Posterior vena cava (tissue), 2 donors: ENCODE data around the gene MRPL44. TPM values are rescaled to one million over a fixed set of nuclear protein-coding genes. Genes with fewer than 3 reads are reported as not detected.
A peak's percentile ranks its signal among the peaks of the same experiment; 100 is the strongest.
"Not testable (repeated sequence)": the region's sequence is repeated elsewhere in the genome, so short reads cannot be mapped to it uniquely, and the experiment has no call there.

Source experiments
- DNase-seq: peaks from one replicate; pipeline ENCODE4 v3.0.0-alpha.2; 2020; ENCODE audit warnings: low spot score
- intact Hi-C, 2 donors: fragments of 100-400 bp; cut with DNase I; formaldehyde crosslinking; loops; one replicate each; pipeline versions ENCODE4 v1.14.1 to v1.14.2; 2022 to 2023
- total RNA-seq, 2 donors: library from RNA; stranded (reverse); fragmentation: NEBNext Ultra II Directional; extraction: Animal tissue kit (Norgen Biotek cat#: 25700); gene quantifications; one replicate each; pipeline ENCODE4 v1.2.1, GENCODE V29; 2021
- donor health status: DM: yes; HTN: yes; CAD: no.
- donor health status: DM: yes; HTN: yes; CAD: no.

MRPL44 gene
- total RNA-seq, 2 donors from 2014 or later: 10.4 to 12.2 TPM

DNA sequence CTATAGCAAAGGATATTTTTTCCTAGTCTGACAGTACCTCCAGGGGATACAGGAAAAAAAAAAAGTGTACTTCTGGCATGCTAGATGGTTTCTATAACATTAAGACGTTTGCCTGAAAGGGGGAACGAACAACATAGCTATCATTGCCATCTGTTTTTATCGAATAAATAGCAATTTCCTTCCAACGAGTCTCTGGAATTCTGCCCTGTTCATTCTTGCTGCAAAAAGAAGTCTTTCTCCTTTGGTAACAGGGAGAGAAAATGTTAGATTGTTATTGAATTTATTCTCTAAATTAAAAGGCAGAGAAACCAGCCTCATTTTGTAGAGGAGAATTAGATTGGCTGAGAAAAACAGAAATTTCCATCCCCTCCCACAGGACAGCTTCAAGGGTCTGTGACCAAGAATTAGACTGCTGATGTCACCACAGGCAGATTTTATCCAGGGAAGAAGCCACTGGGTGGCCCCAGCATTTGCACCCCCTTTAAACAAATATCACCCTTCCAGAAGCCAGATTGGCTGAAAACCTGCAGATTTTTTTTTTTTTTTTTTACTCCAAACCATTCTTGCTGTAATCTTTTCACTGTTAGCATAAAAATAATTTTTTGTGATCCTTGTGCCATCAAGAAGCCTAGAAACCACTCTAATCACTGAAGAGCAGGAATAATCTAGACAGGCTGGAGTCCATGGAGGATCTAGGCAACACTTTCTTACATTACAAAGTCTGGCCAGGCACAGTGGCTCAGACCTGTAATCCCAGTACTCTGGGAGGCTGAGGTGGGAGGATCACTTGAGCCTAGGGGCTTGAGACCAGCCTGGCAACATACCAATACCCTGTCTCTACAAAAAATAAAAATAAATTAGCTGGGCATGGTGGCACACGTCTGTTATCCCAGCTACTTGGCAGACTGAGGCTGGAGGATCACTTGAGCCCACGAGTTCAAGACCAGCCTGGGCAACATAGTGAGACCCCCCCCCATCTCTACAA lies 24.2 kb upstream of the MRPL44 start:
- peak; percentile 51 for DNase-seq
- intact Hi-C loops: no loop called here

DNA sequence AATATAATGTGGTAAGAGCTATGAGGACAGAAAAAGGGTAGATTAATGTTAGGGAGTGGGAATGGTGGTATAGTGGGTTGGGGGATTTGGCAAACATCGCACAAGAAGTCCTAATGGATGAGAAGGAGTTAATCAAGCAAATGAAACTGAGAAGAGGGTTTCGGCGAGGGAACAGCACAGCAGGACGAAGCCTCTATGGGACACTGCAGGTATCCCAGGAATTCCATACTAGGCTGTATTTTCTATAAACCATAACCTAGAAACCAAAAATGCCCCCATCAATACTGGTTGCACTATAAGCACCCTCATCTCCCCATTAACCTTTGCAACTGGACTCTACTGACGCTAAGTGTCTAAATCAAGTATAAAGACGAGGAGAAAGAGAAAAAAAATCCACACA lies 22.4 kb upstream of the MRPL44 start:
- intact Hi-C loops: no loop called here
- no peak for DNase-seq

- DNase-seq: no peak
Measured at GRCh38 chr2:223935459-223936125, 21.7 kb upstream of the MRPL44 start.

DNA sequence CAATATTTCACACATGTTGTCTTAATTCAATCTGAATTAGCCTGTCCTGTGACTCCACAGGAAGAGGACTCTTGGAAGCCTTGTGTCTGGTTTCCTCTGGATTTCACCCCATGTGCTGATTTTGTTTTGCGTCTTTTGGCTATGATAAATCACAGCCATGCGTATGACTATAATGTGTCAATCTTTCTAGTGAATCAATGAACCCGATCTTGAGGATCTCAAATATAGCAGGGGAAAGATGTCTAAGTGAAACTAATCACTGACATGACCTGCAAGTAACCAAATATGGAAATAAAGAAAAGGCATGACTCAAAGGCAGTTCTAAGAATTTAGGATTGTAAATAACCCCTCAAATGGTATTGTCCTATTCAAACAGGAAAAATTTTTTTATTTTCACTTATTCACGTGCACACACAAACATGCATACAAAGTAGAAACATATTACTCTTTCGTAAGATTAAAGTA lies 20.4 kb upstream of the MRPL44 start:
- intact Hi-C loops: no loop called here
- no peak for DNase-seq

More at GRCh38 chr2:223935459-223936125, 21.7 kb upstream of the MRPL44 start:
- intact Hi-C loops: no loop called here

DNA sequence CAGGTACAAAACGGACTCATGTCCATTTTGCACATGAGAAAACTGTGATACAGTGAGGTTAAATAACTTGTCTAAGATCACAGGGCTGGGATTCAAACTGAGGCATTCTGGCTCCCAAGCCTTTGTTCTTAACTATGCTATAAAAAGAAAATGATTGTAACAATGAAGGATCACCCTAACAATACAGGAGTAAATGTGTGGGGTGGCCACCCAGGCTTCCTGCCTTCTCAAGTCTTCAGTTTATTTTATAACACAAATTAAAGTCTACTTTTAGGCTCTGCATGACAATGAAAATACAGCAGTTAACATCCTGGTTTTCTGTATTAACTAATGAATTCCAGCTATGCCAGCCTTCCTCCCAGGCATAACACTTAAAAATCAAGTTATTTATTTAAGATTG lies 19.7 kb upstream of the MRPL44 start:
- intact Hi-C loops: no loop called here
- DNase-seq: no peak

- intact Hi-C loops, DNase-seq: not testable (repeated sequence)
Measured at GRCh38 chr2:223939438-223939837, 17.8 kb upstream of the MRPL44 start.

DNA sequence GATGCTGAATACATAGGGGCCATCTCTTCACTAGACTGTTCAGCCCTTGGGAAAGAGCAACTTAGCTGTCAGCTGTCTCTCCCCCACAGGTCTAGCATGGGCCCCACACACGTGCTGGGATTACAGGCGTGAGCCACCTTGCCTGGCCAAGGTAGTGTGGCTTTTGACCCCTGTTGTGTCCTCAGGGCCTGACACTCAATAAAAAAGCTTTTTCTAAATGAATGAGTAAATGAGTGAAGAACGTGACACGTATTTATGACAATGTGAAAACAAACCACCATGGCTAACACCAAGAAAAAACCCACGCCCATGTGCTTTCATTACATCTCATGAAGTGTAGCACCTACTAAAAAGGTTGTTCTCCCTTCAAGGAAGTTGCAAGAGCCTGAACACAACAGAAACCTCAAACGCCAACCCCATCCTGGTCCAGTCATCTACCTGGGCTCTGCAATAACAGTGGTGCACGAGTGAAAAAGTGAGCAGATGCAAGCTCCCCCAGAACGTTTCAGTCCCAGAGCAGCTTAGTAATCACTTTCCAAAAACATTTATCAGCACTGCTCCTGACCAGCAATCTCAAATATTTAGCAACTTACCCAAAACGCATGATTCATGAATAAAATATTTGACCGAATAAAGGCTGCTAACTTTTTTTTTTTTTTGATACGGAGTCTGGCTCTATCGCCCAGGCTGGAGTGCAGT lies 15.5 kb upstream of the MRPL44 start:
- peak; percentile 59 for DNase-seq
- intact Hi-C loops: no loop called here

- intact Hi-C loops: no loop called here
- DNase-seq: peak; percentile 26
Measured at GRCh38 chr2:223943135-223943534, 14.1 kb upstream of the MRPL44 start.

GRCh38 chr2:223943561-223944008 lies 13.7 kb upstream of the MRPL44 start:
- peak; percentile 46 for DNase-seq
- intact Hi-C loops: no loop called here

DNA sequence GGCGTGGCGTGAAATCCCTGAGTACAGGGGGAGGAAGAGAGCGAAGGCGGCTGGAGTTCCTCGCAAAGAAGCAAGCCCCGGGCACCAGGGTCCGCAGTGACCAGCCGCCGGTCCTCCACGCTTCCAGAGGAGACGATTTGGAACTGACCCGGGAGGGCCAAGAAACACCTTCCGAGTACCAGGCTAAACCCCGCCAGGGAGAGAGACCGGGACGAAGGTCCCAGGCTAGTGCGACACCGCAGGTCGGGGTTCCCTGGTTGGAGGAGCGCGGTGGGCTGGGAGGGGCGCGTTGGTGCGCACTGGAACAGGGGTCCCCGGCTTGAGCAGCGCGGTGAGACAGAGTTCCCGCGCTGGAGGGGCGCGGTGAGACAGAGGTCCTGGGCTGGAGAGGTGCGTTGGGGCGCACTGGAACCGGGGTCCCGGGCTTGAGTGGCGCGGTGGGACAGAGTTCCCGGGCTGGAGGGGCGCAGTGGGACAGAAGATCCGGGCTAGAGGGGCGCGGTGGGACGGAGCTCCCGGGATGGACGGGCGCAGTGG lies 13.0 kb upstream of the MRPL44 start:
- intact Hi-C loops: no loop called here
- DNase-seq: peak; percentile 87

- peak; percentile 96 for DNase-seq
- intact Hi-C loops: loop anchor here in 1 of 2 donors (5.0 kb wide), 1 partner anchor 938 kb away; no protein-coding TSS in a partner anchor
Measured at GRCh38 chr2:223944703-223945531, 12.3 kb upstream of the MRPL44 start, which contains the start of gene WDFY1. Gene WDFY1 (minus strand): TSS chr2:223945335. CDS start chr2:223945284, 51 bp downstream.

GRCh38 chr2:223945755-223946154 lies 11.5 kb upstream of the MRPL44 start:
- intact Hi-C loops: loop anchor here in 1 of 2 donors (5.0 kb wide), 1 partner anchor 938 kb away; no protein-coding TSS in a partner anchor
- DNase-seq: no peak

- DNase-seq: no peak
- intact Hi-C loops: loop anchor here in 1 of 2 donors (5.0 kb wide), 1 partner anchor 940 kb away; no protein-coding TSS in a partner anchor
Measured at GRCh38 chr2:223947711-223948205, 9.5 kb upstream of the MRPL44 start.

GRCh38 chr2:223949241-223949840 lies 7.9 kb upstream of the MRPL44 start:
- no peak for DNase-seq
- intact Hi-C loops: loop anchor here in 1 of 2 donors (5.0 kb wide), 1 partner anchor 942 kb away; no protein-coding TSS in a partner anchor

DNA sequence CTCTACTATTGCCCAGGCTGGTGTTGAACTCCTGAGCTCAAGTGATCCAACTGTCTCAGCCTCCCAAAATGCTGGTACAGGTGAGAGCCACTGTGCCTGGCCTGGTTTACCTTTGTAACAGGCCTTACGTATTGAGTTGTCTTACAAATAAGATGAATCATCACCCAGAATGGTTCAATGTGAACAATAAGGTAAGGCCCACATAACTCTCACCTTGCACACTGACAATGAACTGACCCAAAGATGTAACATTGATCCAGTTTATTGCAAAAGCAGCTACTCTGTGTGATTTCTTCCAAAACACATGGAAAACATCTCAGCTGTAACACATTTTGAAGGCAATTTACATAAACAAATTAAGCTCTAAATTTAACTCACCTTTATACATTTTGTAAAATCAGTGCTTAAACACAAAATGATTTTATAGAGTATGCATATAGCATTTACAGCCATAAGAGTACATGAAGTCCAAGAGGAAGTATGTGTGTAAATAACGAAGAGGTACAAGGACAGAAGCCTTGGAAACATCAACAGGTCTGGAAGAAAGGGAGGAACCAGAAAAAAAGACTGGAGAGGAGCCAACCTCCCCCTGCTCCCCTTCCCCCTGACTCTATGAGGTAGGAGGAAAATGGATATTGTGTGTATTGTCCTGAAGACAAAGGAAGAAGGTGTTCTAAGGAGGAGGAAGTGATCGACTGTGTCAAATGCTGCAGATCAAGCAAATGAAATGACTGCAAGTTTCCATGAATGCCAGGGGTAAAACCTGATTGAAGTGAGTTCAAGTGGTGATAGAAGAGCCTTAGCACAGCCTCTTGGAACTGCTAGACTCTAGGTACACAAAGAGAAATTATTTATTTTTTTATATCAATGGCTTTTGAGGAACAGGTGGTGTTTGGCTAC lies 6.6 kb upstream of the MRPL44 start:
- DNase-seq: no peak
- intact Hi-C loops: no loop called here

DNA sequence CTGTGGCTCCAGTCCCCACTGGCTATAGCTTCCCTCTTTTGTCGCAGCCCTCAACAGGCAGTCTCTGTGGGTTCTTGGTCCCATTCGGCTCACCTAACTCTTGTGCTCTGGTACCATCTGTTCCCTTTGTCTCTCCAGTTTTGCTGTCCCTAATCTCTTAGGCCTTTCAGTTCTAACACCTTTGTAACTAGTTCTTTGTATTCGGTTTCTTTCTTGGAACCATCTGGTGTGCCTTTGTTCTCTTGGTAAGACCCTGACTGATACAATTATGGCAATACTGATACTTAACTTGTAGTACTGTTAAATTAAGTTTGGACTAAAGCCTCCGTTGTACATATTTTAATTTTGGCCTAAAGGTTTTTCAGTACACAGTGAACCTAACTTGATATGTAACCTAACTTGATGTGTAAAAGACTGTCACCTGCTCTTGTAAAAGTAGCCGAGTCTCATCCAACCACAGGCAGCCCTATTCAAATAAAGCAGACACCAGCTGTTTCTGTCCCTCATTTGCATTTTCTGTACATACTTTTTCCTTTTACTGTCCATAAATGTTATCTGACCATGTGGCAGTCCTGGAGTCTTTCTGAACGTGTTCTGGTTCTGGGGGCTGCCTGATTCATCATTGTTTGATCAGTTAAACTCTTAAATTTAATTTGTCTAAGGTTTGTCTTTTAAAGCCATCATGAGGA lies 4.8 kb upstream of the MRPL44 start:
- intact Hi-C loops: no loop called here
- no peak for DNase-seq
